Measurements from ENCODE around the gene TIMM29.

GRCh38 chr19:10911579-10912363 lies 16.8 kb upstream of the TIMM29 start:
- TF ChIP-seq CTCF (IDR thresholded peaks at IDR 0.05; ENCODE audit: low read depth, low read length) = no peak
- no peak for TF ChIP-seq EZH2phosphoT487 (IDR thresholded peaks at IDR 0.05; ENCODE audit: low read depth)
